Measurements from ENCODE around the gene CDKN2AIPNL. TPM values are rescaled to one million over a fixed set of nuclear protein-coding genes. Genes with fewer than 3 reads are reported as not detected.
A peak's percentile ranks its signal among the peaks of the same experiment; 100 is the strongest.

Gene CDKN2AIPNL
- total and polyA plus RNA-seq, 4 donors = 10.9 to 43.2 (median 19.1) TPM

GRCh38 chr5:134418958-134419357, 7.3 kb upstream of the CDKN2AIPNL start:
- Histone ChIP-seq H3K36me3 (ENCODE audit: control insufficient read depth in 4 of 4, insufficient read depth in 4 of 4, low read length in 4 of 4) (no peaks in the 10 kb centered on the region), H3K4me3 (no peak overlapping the region), H3K9me3 (ENCODE audit: control insufficient read depth in 4 of 4, insufficient read depth in 3 of 4, low read length in 3 of 4) (no peaks in the 10 kb centered on the region), H3K27me3 (ENCODE audit: control insufficient read depth in 3 of 3, insufficient read depth in 3 of 3, low read length in 2 of 3) (no peaks in the 10 kb centered on the region), H3K27ac (ENCODE audit: low read depth in 1 of 2, low read length in 1 of 2) (no peak overlapping the region), H3K9ac (ENCODE audit: insufficient read depth in 1 of 2, low read length in 2 of 2) (no peak overlapping the region), H3K4me1 (ENCODE audit: control insufficient read depth in 5 of 5, insufficient read depth in 5 of 5, low read length in 5 of 5) (no peaks in the 10 kb centered on the region)
- no peak for TF ChIP-seq CTCF (IDR thresholded peaks at IDR 0.05; ENCODE audit: control extremely low read depth, extremely low read depth)
- DNase-seq (no peak), ATAC-seq (ENCODE audit: insufficient read depth, low FRiP score) (no peak)
- WGBS, 2 donors = 98% methylated on average over 3 of the region's 3 CpGs

GRCh38 chr5:134417707-134418106, 6.0 kb upstream of the CDKN2AIPNL start:
- Histone ChIP-seq H3K36me3 (ENCODE audit: control insufficient read depth in 4 of 4, insufficient read depth in 4 of 4, low read length in 4 of 4) (no peaks in the 10 kb centered on the region), H3K4me3 (no peak overlapping the region), H3K27ac (ENCODE audit: low read depth in 1 of 2, low read length in 1 of 2) (no peak overlapping the region), H3K9ac (ENCODE audit: insufficient read depth in 1 of 2, low read length in 2 of 2) (no peak overlapping the region), H3K4me1 (ENCODE audit: control insufficient read depth in 5 of 5, insufficient read depth in 5 of 5, low read length in 5 of 5) (peaks cover 0 to 3% (median 0%) of the 10 kb centered on the region in 5 donors), H3K9me3 (ENCODE audit: control insufficient read depth in 4 of 4, insufficient read depth in 3 of 4, low read length in 3 of 4) (no peaks in the 10 kb centered on the region), H3K27me3 (ENCODE audit: control insufficient read depth in 3 of 3, insufficient read depth in 3 of 3, low read length in 2 of 3) (no peaks in the 10 kb centered on the region)
- no peak for ATAC-seq (ENCODE audit: insufficient read depth, low FRiP score)
- DNase-seq = no peak
- no peak for TF ChIP-seq CTCF (IDR thresholded peaks at IDR 0.05; ENCODE audit: control extremely low read depth, extremely low read depth)

GRCh38 chr5:134413046-134413445, 1.4 kb upstream of the CDKN2AIPNL start:
- ATAC-seq (ENCODE audit: insufficient read depth, low FRiP score) = no peak
- Histone ChIP-seq H3K27ac (ENCODE audit: low read depth in 1 of 2, low read length in 1 of 2) (peak overlapping the region; percentile 11 to 27), H3K4me1 (ENCODE audit: control insufficient read depth in 5 of 5, insufficient read depth in 5 of 5, low read length in 5 of 5) (peaks cover 5 to 15% (median 9%) of the 10 kb centered on the region in 5 donors), H3K9ac (ENCODE audit: insufficient read depth in 1 of 2, low read length in 2 of 2) (no peak overlapping the region), H3K27me3 (ENCODE audit: control insufficient read depth in 3 of 3, insufficient read depth in 3 of 3, low read length in 2 of 3) (no peaks in the 10 kb centered on the region), H3K36me3 (ENCODE audit: control insufficient read depth in 4 of 4, insufficient read depth in 4 of 4, low read length in 4 of 4) (no peaks in the 10 kb centered on the region), H3K9me3 (ENCODE audit: control insufficient read depth in 4 of 4, insufficient read depth in 3 of 4, low read length in 3 of 4) (no peaks in the 10 kb centered on the region), H3K4me3 (no peak overlapping the region)
- no peak for DNase-seq
- TF ChIP-seq CTCF (IDR thresholded peaks at IDR 0.05; ENCODE audit: control extremely low read depth, extremely low read depth) = no peak
- 80 to 81% methylated on average over 2 of the region's 2 CpGs for WGBS, 2 donors

GRCh38 chr5:134411228-134411545, 494 bp downstream of the CDKN2AIPNL start:
- ATAC-seq (ENCODE audit: insufficient read depth, low FRiP score) (no peak), DNase-seq (no peak)
- 5 to 9% methylated on average over 9 of the region's 9 CpGs for WGBS, 2 donors
- no peaks in the 10 kb centered on the region for H3K27me3 ChIP-seq (ENCODE audit: control insufficient read depth in 3 of 3, insufficient read depth in 3 of 3, low read length in 2 of 3)
- H3K36me3 ChIP-seq (ENCODE audit: control insufficient read depth in 4 of 4, insufficient read depth in 4 of 4, low read length in 4 of 4) = peaks cover 0 to 6% (median 2%) of the 10 kb centered on the region in 4 donors
- H3K4me1 ChIP-seq (ENCODE audit: control insufficient read depth in 5 of 5, insufficient read depth in 5 of 5, low read length in 5 of 5) = peaks cover 5 to 15% (median 9%) of the 10 kb centered on the region in 5 donors
- peak overlapping the region; percentile 80 to 82 for H3K9ac ChIP-seq (ENCODE audit: insufficient read depth in 1 of 2, low read length in 2 of 2)
- TF ChIP-seq CTCF (IDR thresholded peaks at IDR 0.05; ENCODE audit: control extremely low read depth, extremely low read depth) = no peak
- H3K4me3 ChIP-seq = peak overlapping the region; percentile 90
- H3K27ac ChIP-seq (ENCODE audit: low read depth in 1 of 2, low read length in 1 of 2) = peak overlapping the region; percentile 68 to 90
- no peaks in the 10 kb centered on the region for H3K9me3 ChIP-seq (ENCODE audit: control insufficient read depth in 4 of 4, insufficient read depth in 3 of 4, low read length in 3 of 4)
